GM19035 (cell line): ENCODE measurements around the gene WDHD1.
"Not testable (repeated sequence)": the region's sequence is repeated elsewhere in the genome, so short reads cannot be mapped to it uniquely, and the experiment has no call there.

Source experiments
- ATAC-seq: cut with Tn5 transposase; IDR thresholded peaks from one replicate; pipeline ENCODE4 v1.9.1; 2021; ENCODE audit not compliant: unreplicated experiment

Gene WDHD1

GRCh38 chr14:54953609-54954008, 73.3 kb downstream of the WDHD1 start:
- not testable (repeated sequence) for ATAC-seq

GRCh38 chr14:54952803-54953202, 74.1 kb downstream of the WDHD1 start:
- ATAC-seq, result not testable (repeated sequence)

GRCh38 chr14:54947230-54947629, 79.7 kb downstream of the WDHD1 start:
- no peak for ATAC-seq

GRCh38 chr14:54946500-54946899, 80.4 kb downstream of the WDHD1 start:
- ATAC-seq, result no peak

- no peak for ATAC-seq
These were observed 82.0 kb downstream of the WDHD1 start for GRCh38 chr14:54944737-54945391.

- no peak for ATAC-seq
These were observed 84.0 kb downstream of the WDHD1 start for GRCh38 chr14:54942913-54943312.

GRCh38 chr14:54936816-54937215, 90.1 kb downstream of the WDHD1 start:
- no peak for ATAC-seq

GRCh38 chr14:54935958-54936357, 90.9 kb downstream of the WDHD1 start:
- ATAC-seq, result no peak

GRCh38 chr14:54935100-54935499, 91.8 kb downstream of the WDHD1 start:
- ATAC-seq, result no peak

- no peak for ATAC-seq
These were observed 93.9 kb downstream of the WDHD1 start for GRCh38 chr14:54933006-54933405.

GRCh38 chr14:54931598-54932340, 95.1 kb downstream of the WDHD1 start:
- no peak for ATAC-seq

GRCh38 chr14:54931101-54931500, 95.8 kb downstream of the WDHD1 start:
- no peak for ATAC-seq

- no peak for ATAC-seq
These were observed 97.3 kb downstream of the WDHD1 start for GRCh38 chr14:54929556-54929955.

GRCh38 chr14:54928216-54928615, 98.7 kb downstream of the WDHD1 start:
- ATAC-seq, result no peak

GRCh38 chr14:54927551-54927950, 99.3 kb downstream of the WDHD1 start:
- ATAC-seq, result no peak

- not testable (repeated sequence) for ATAC-seq
These were observed 100.3 kb downstream of the WDHD1 start for GRCh38 chr14:54926570-54926969.

GRCh38 chr14:54922598-54922997, 104.3 kb downstream of the WDHD1 start:
- ATAC-seq, result no peak

- ATAC-seq, result no peak
These were observed 106.8 kb downstream of the WDHD1 start for GRCh38 chr14:54920052-54920451.

GRCh38 chr14:54919330-54919729, 107.6 kb downstream of the WDHD1 start:
- ATAC-seq, result no peak

GRCh38 chr14:54918427-54918826, 108.5 kb downstream of the WDHD1 start:
- ATAC-seq, result no peak

- ATAC-seq, result no peak
These were observed 110.8 kb downstream of the WDHD1 start for GRCh38 chr14:54916101-54916500.

GRCh38 chr14:54909817-54910558, 116.9 kb downstream of the WDHD1 start:
- ATAC-seq, result no peak
